ENCODE measurements around the gene EGFL8.

The EGFL8 gene

DNA sequence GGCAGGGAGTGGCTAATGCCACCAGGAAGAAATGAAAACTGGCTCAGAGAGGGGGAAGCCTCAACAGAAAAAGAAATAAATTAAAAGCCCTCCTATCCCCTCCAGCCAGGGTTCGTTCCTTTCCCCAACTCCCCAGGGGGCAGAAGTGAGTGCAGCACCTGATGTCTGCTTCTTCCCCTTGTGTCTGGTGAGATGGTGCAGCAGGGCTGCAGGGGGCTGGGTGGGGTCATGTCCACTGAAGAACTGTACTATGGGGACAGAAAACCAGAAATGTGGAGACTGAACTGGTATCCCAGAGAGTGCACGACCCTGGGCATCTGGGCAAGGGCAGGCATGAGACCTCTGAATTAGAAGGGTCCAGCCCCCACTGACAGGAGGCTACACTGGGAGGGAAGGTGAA, 4.0 kb downstream of the EGFL8 start:
- no peak for DNase-seq (ENCODE audit: low spot score)

GRCh38 chr6:32168807-32169591, 4.6 kb downstream of the EGFL8 start:
- no peak for DNase-seq (ENCODE audit: low spot score)

GRCh38 chr6:32170294-32170693, 5.9 kb downstream of the EGFL8 start:
- DNase-seq (ENCODE audit: low spot score), result no peak

DNA sequence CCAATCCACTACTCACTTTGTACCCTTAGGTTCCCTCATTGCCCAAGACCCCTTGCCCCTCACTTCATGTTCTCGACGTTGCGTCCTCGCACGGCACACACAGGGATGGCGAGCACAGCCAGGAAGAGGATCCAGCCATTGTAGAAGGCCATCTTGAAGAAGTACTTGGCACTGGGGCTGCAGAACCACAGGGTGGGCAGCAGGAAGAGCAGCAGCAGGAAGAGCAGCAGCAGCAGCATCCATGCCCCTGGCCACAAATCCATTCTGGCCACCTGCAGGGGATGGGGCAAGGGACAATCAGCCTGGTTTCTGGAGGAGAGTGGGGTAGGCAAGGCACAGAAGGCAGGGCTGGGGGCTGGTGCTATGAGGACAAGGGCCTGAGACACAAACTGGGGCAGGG, 6.8 kb downstream of the EGFL8 start:
- no peak for DNase-seq (ENCODE audit: low spot score)

GRCh38 chr6:32173051-32173727, 8.8 kb downstream of the EGFL8 start:
- DNase-seq (ENCODE audit: low spot score), result peak; percentile 9

- no peak for DNase-seq (ENCODE audit: low spot score)
Observed at GRCh38 chr6:32174416-32174815, 10.0 kb downstream of the EGFL8 start.

DNA sequence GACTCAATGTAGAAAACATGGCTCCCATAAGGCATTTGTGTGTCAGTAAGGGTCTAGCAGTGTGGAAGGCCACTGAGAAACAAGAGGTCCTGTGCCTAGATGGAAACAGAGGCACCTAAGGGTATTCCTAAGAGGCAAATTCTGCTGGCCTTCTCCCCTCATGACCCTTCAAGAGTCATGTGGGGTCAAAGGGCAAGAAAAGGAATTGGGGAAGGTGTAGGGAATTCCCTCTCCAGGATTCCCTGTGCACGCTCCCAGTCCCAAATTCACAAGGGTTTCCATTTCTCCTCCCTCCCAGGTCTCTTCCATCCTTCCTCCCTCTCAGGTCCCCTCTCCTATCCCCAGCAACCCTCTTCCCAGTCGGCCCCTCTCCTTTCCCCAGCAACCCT, 10.9 kb downstream of the EGFL8 start:
- no peak for DNase-seq (ENCODE audit: low spot score)

GRCh38 chr6:32175711-32176475, 11.5 kb downstream of the EGFL8 start, which contains the start of gene AGPAT1:
TSS of gene AGPAT1 (minus strand) at chr6:32176084. CDS start at chr6:32171496, 4,588 bp downstream.
- DNase-seq (ENCODE audit: low spot score), result peak; percentile 89

DNA sequence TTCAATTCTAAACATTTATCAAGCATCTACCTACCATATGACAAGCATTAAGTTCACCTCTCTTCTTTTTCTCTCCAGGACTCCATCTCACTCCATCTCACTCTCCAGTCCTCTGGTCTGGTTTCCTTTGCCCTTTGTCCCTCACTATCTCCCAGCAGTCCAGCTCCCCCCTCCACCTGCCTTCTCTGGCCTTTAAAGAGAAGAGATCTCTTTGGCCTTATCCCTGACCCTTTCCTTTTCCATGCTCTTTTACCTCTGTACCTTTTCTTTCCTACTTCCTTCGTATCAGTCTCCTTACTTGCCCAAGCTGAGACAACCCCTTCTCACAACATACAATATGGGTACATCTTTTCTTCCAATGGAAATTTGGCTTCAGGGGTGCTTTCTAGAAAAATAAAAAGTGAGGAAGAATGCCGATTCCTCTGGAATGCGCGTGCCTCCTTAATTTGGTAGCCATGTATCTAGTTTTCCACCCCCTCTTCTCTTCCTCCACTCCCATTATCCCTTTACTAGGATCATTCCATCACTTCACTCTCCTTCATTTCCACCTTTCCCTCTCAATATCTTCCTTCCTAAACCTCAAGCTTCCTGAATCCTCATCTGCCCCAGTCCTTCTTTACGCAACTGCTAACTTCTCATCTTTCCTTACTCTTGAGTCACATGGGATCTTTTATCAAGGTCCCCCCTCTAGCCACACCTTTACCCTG, 12.2 kb downstream of the EGFL8 start:
- peak; percentile 48 for DNase-seq (ENCODE audit: low spot score)

GRCh38 chr6:32177183-32177787, 12.9 kb downstream of the EGFL8 start:
- no peak for DNase-seq (ENCODE audit: low spot score)

GRCh38 chr6:32177788-32178546, 13.6 kb downstream of the EGFL8 start, which contains the start of gene RNF5:
TSS of gene RNF5 (plus strand) at chr6:32178405. CDS start at chr6:32178512, 107 bp downstream.
- DNase-seq (ENCODE audit: low spot score), result peak; percentile 99

DNA sequence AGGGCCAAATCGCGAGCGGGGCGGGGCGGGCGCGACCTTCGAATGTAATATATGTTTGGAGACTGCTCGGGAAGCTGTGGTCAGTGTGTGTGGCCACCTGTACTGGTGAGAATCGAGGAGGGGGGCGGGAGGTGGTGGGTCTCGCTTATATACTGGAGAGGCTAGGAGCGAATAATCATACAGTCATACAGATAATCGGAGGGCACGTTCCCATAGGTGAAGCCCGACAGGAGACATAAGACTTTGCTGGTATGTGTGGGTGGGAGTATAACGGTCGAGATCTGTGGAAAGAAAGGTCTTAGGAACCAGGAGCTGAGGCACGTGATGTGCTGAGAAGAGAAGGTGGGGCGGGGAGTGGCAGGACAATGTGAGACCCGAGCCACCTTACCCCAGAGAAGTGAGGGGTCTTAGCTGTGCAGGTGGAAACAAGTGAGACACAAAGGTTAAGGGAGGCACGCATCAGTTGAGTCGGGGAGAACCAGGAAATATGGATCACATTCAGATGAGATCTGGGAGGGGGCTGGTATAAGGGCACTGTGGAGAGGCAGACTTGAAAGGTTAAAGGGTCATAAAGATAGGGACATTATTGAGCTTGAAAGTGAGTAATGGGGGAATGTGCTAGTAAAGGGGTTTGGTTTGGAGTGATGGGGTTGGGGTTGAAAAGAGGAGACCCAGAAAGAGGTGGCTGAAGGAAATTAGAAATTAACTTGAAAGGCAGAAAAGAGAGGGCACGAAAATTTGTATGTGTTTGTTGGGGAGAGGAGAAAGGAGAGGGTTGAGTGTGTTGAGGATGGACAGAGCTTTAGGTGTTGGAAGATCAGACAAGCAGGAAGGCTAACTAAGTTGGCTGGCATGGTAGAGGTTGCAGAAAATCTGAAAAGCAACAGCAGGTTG, 14.4 kb downstream of the EGFL8 start:
- peak; percentile 11 for DNase-seq (ENCODE audit: low spot score)

DNA sequence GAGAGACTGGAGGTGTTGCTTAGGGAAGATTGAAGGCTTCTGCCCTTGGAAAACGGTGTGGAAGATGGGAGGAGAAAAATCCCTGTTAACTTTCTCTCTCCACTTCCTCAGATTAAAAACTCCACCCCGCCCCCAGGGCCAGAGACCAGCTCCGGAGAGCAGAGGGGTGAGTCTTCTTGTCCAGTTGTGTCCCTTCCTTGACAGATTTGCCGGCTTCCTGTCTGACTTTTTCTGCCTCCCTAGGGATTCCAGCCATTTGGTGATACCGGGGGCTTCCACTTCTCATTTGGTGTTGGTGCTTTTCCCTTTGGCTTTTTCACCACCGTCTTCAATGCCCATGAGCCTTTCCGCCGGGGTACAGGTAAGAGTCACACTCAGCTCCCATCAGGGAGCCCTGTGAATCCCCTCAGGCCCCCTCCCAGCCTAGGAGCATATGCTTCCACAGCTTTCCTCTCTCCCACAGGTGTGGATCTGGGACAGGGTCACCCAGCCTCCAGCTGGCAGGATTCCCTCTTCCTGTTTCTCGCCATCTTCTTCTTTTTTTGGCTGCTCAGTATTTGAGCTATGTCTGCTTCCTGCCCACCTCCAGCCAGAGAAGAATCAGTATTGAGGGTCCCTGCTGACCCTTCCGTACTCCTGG, 15.5 kb downstream of the EGFL8 start:
- no peak for DNase-seq (ENCODE audit: low spot score)

- DNase-seq (ENCODE audit: low spot score), result no peak
Observed at GRCh38 chr6:32181148-32181702, 16.8 kb downstream of the EGFL8 start.

DNA sequence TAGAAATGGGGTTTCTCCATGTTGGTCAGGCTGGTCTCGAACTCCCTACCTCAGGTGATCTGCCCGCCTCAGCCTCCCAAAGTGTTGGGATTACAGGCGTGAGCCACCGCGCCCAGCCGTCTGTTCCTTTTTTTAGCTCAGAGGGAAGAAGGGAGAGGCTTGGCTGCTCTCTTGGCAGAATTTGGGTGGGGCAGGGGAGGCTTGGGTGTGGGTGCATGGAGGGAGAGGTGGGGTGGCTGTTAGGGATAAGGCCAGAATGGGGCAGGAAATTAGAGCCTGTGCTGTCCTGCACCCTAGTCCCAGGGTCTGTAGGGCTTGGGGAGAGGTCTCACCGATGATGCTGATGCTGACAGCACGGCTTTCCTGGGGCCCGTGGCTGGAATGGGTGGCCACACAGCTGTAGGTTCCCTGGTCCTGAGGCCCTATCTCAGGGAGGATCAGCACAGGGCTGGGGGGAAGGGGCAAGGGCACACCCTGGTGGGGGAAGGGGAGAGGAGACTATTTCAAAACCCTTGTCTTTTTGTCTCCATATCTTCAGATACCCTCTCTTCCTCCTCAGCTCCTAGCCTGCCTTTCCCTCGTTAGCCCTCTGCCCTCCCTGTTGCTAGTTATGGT, 17.6 kb downstream of the EGFL8 start:
- no peak for DNase-seq (ENCODE audit: low spot score)

GRCh38 chr6:32182555-32182981, 18.2 kb downstream of the EGFL8 start:
- no peak for DNase-seq (ENCODE audit: low spot score)

- DNase-seq (ENCODE audit: low spot score), result no peak
Observed at GRCh38 chr6:32183030-32183429, 18.6 kb downstream of the EGFL8 start.

GRCh38 chr6:32183483-32184083, 19.2 kb downstream of the EGFL8 start:
- no peak for DNase-seq (ENCODE audit: low spot score)
